ENCODE results near the gene ANKRD65. TPM values are rescaled to one million over a fixed set of nuclear protein-coding genes. Genes with fewer than 3 reads are reported as not detected.
"Not testable (repeated sequence)": the region's sequence is repeated elsewhere in the genome, so short reads cannot be mapped to it uniquely, and the experiment has no call there.

ANKRD65 gene
- total RNA-seq, 2 experiments from 2014 or later = not detected

- Mint-ChIP-seq H3K9me3 (no peaks in the 10 kb centered on the region), H3K36me3 (ENCODE audit: low read depth) (no peaks in the 10 kb centered on the region), H3K4me1 (ENCODE audit: low read depth) (no peaks in the 10 kb centered on the region), H3K27me3 (no peaks in the 10 kb centered on the region), H3K4me3 (no peak overlapping the region), H3K27ac (no peak overlapping the region)
- ChIA-PET POLR2A (no interaction called here), CTCF (no interaction called here)
- no peak for TF ChIP-seq CTCF (IDR thresholded peaks at IDR 0.05)
- ATAC-seq (no peak), DNase-seq (no peak)
- intact Hi-C loops (cut with micrococcal nuclease) = no loop called here
Measured at GRCh38 chr1:1460540-1461130, 39.6 kb upstream of the ANKRD65 start.

- CTCF ChIA-PET; H3K4me1 Mint-ChIP-seq (ENCODE audit: low read depth); H3K36me3 Mint-ChIP-seq (ENCODE audit: low read depth); H3K9me3 Mint-ChIP-seq; DNase-seq; H3K27me3 Mint-ChIP-seq; H3K4me3 Mint-ChIP-seq; POLR2A ChIA-PET; H3K27ac Mint-ChIP-seq; ATAC-seq; intact Hi-C loops (cut with micrococcal nuclease): not testable (repeated sequence)
Measured at GRCh38 chr1:1459711-1460110, 38.6 kb upstream of the ANKRD65 start.

- POLR2A ChIA-PET; H3K4me3 Mint-ChIP-seq; H3K27ac Mint-ChIP-seq; CTCF ChIA-PET; H3K27me3 Mint-ChIP-seq; ATAC-seq; DNase-seq; H3K4me1 Mint-ChIP-seq (ENCODE audit: low read depth); H3K9me3 Mint-ChIP-seq; intact Hi-C loops (cut with micrococcal nuclease); H3K36me3 Mint-ChIP-seq (ENCODE audit: low read depth): not testable (repeated sequence)
Measured at GRCh38 chr1:1459156-1459555, 38.1 kb upstream of the ANKRD65 start.

- POLR2A ChIA-PET; H3K27ac Mint-ChIP-seq; DNase-seq; H3K9me3 Mint-ChIP-seq; ATAC-seq; intact Hi-C loops (cut with micrococcal nuclease); H3K36me3 Mint-ChIP-seq (ENCODE audit: low read depth); H3K4me3 Mint-ChIP-seq; CTCF ChIA-PET; H3K27me3 Mint-ChIP-seq; H3K4me1 Mint-ChIP-seq (ENCODE audit: low read depth): not testable (repeated sequence)
Measured at GRCh38 chr1:1456683-1457255, 35.7 kb upstream of the ANKRD65 start.

- H3K4me3 Mint-ChIP-seq; DNase-seq; H3K27ac Mint-ChIP-seq; POLR2A ChIA-PET; H3K9me3 Mint-ChIP-seq; H3K4me1 Mint-ChIP-seq (ENCODE audit: low read depth); CTCF ChIA-PET; H3K27me3 Mint-ChIP-seq; ATAC-seq; H3K36me3 Mint-ChIP-seq (ENCODE audit: low read depth); intact Hi-C loops (cut with micrococcal nuclease): not testable (repeated sequence)
Measured at GRCh38 chr1:1455934-1456333, 34.9 kb upstream of the ANKRD65 start.

GRCh38 chr1:1455366-1455884 is 34.3 kb upstream of the ANKRD65 start:
- Mint-ChIP-seq H3K27ac (no peak overlapping the region), H3K27me3 (no peaks in the 10 kb centered on the region), H3K4me3 (no peak overlapping the region), H3K4me1 (ENCODE audit: low read depth) (no peaks in the 10 kb centered on the region), H3K36me3 (ENCODE audit: low read depth) (no peaks in the 10 kb centered on the region), H3K9me3 (no peaks in the 10 kb centered on the region)
- ChIA-PET CTCF (no interaction called here), POLR2A (no interaction called here)
- no peak for TF ChIP-seq CTCF (IDR thresholded peaks at IDR 0.05)
- DNase-seq = no peak
- intact Hi-C loops (cut with micrococcal nuclease) = no loop called here
- no peak for ATAC-seq

- POLR2A ChIA-PET; H3K27me3 Mint-ChIP-seq; CTCF ChIA-PET; H3K4me1 Mint-ChIP-seq (ENCODE audit: low read depth); ATAC-seq; H3K36me3 Mint-ChIP-seq (ENCODE audit: low read depth); H3K27ac Mint-ChIP-seq; H3K4me3 Mint-ChIP-seq; intact Hi-C loops (cut with micrococcal nuclease); H3K9me3 Mint-ChIP-seq; DNase-seq: not testable (repeated sequence)
Measured at GRCh38 chr1:1454286-1455056, 33.4 kb upstream of the ANKRD65 start.
